ENCODE data around the gene WBP2NL. TPM values are rescaled to one million over a fixed set of nuclear protein-coding genes. Genes with fewer than 3 reads are reported as not detected.

WBP2NL gene
- total and polyA plus RNA-seq, 2 of the 8 experiments (the other 6 are each of a cell fraction or from before 2014, with no cell fraction given) = not detected

DNA sequence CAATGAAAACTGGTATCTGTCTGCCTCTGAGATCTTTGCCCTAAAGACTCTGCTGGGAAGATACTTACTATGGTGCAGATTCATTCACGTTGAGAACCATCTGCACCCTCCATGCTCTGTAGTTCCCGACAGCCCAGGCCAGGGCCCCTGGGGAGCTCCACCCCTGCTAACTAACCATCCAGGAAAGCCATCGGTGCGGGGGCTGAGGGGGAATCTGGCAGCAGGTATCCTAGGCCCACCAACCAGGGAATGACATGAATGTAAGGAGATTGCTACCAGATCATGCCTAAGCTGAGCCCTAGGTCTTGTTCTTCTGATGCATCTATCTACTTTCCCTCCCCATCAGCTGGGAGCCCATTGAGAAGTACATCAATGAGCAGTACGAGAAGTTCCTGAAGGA lies 11.3 kb upstream of the WBP2NL start (continued):
- no peak for TF ChIP-seq EP300 (IDR thresholded peaks at IDR 0.05; ENCODE audit: borderline replicate concordance in 1 of 2, low read depth in 2 of 2, low read length in 2 of 2)

All from H1 (cell line).